Measurements from ENCODE around the gene PNKD. TPM values are rescaled to one million over a fixed set of nuclear protein-coding genes. Genes with fewer than 3 reads are reported as not detected.

PNKD gene
- total and polyA plus RNA-seq, 2 of the 8 experiments (the other 6 are each of a cell fraction or from before 2014, with no cell fraction given), result 43.9 to 65.4 TPM

DNA sequence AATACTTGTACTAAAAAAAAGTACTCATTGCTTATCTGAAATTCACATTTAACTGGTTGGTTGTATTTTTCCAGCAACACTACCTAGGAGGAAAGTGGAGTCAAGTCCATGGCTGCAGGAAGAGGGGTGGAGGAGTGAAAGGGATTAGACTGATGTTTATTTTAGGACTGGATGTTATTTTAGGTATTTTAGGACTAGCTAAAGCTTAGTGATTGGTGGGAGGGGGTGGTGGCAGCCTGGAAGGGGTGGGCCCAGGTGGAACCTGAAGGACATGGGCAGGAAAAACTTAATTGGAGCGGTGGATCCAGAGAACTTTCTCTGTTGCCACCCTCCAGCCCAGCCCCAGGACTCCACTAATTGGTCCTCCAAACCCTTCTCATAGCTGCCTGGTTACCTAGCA is 25.9 kb downstream of the PNKD start:
- Histone ChIP-seq H2AFZ (ENCODE audit: low read length) (no peak overlapping the region), H2BK12ac (ENCODE audit: low read depth, low read length) (no peak overlapping the region), H3K9me3 (ENCODE audit: insufficient read depth in 2 of 2, low read depth in 1 of 2, low read length in 1 of 2) (no peaks in the 10 kb centered on the region), H3K4me3 (ENCODE audit: extremely low read depth in 1 of 4, insufficient read depth in 2 of 4, low read depth in 3 of 4, low read length in 4 of 4) (no peak overlapping the region), H2BK20ac (ENCODE audit: low read length) (no peak overlapping the region), H3K4me2 (ENCODE audit: insufficient read depth in 1 of 2, low read depth in 2 of 2, low read length in 2 of 2) (no peak overlapping the region), H4K91ac (replicated peaks; ENCODE audit: insufficient read length, low read length) (no peak overlapping the region), H3K27me3 (replicated peaks in 1 of 4; ENCODE audit: control insufficient read depth in 3 of 4, extremely low read depth in 1 of 4, insufficient read depth in 3 of 4, low read length in 3 of 4) (no peaks in the 10 kb centered on the region), H3K14ac (ENCODE audit: insufficient read length) (no peak overlapping the region), H3K23me2 (ENCODE audit: low read depth, low read length) (peaks cover 5% of the 10 kb centered on the region; the same call in 1 of the 2 replicates), H3K9ac (replicated peaks in 1 of 4; ENCODE audit: extremely low read depth in 1 of 4, low read depth in 3 of 4, low read length in 3 of 4) (no peak overlapping the region), H3K4ac (replicated peaks; ENCODE audit: insufficient read length, low read depth, low read length) (no peak overlapping the region), H3K79me1 (ENCODE audit: low read depth, low read length) (no peaks in the 10 kb centered on the region), H3K79me2 (ENCODE audit: control insufficient read depth in 1 of 2, insufficient read depth in 2 of 2, low read length in 2 of 2) (no peaks in the 10 kb centered on the region), H2BK5ac (ENCODE audit: low read depth, low read length) (no peak overlapping the region), H4K8ac (ENCODE audit: extremely low read depth, insufficient read depth, low read length) (no peak overlapping the region), H4K5ac (ENCODE audit: insufficient read length, low read depth, low read length) (no peak overlapping the region), H2BK15ac (ENCODE audit: low read length) (no peak overlapping the region), H3K27ac (ENCODE audit: low read depth, low read length) (no peak overlapping the region), H3K4me1 (replicated peaks in 1 of 4; ENCODE audit: control insufficient read depth in 3 of 4, insufficient read depth in 4 of 4, low read length in 3 of 4) (peaks cover 0 to 9% (median 4%) of the 10 kb centered on the region in 4 experiments; a peak in 6 of 7 replicates), H4K20me1 (replicated peaks in 1 of 2; ENCODE audit: control insufficient read depth in 1 of 2, insufficient read depth in 2 of 2, low read length in 2 of 2) (no peaks in the 10 kb centered on the region), H3K18ac (ENCODE audit: extremely low read depth, low read length) (no peak overlapping the region), H3K56ac (replicated peaks; ENCODE audit: insufficient read length, low read depth, low read length) (no peak overlapping the region), H3K23ac (ENCODE audit: insufficient read length) (no peak overlapping the region), H2AK5ac (ENCODE audit: low read depth, low read length) (no peak overlapping the region), H3K36me3 (ENCODE audit: control insufficient read depth in 2 of 4, insufficient read depth in 4 of 4, low read length in 3 of 4) (no peaks in the 10 kb centered on the region), H2BK120ac (replicated peaks; ENCODE audit: low read depth, low read length) (no peak overlapping the region)
- DNase-seq (ENCODE audit: low read depth in 1 of 2, low spot score in 2 of 2) (no peak), FAIRE-seq (no peak)
- ChIA-PET CTCF (ENCODE audit: partially characterized antibody) (interaction anchor here (0.7 to 12.1 kb wide), 12 partner anchors 21 to 1362 kb away, joined by 3 to 192 read pairs (median 4); partner anchors contain the start of genes CATIP and CTDSP1), POLR2A (ENCODE audit: partially characterized antibody) (interaction anchor here (1.4 to 2.0 kb wide), 2 partner anchors 62 to 71 kb away, joined by 3 to 4 read pairs; no protein-coding TSS in a partner anchor)
- WGBS, 2 experiments (ENCODE audit: extremely low coverage in 1 of 2, insufficient coverage in 1 of 2, insufficient read length in 1 of 2, insufficient replicate concordance in 2 of 2, low coverage in 1 of 2, low lambda C conversion rate in 2 of 2, missing lambda C conversion rate in 1 of 2), result 100% methylated on average over 1 of the region's 1 CpG; no CpG with 5 or more reads in 1 of the 2 experiments
- TF ChIP-seq CREB1 (IDR thresholded peaks at IDR 0.05) (no peak), EZH2 (IDR thresholded peaks at IDR 0.05; ENCODE audit: low read depth, low read length, severe bottlenecking) (no peak), SIN3A (conservative IDR thresholded peaks at IDR 0.05 in 1 of 2, IDR thresholded peaks at IDR 0.05 in 1 of 2; ENCODE audit: low read depth in 1 of 2, low read length in 2 of 2) (no peak), KDM1A (IDR thresholded peaks at IDR 0.05; ENCODE audit: borderline replicate concordance, low read length) (no peak), TAF1 (IDR thresholded peaks at IDR 0.05; ENCODE audit: low read depth, low read length) (no peak), TBP (IDR thresholded peaks at IDR 0.05; ENCODE audit: low read depth, low read length) (no peak), SRF (IDR thresholded peaks at IDR 0.05; ENCODE audit: low read depth, low read length) (no peak), SP4 (IDR thresholded peaks at IDR 0.05; ENCODE audit: low read length) (no peak), SIRT6 (IDR thresholded peaks at IDR 0.05; ENCODE audit: low read length) (no peak), MAFK (IDR thresholded peaks at IDR 0.05; ENCODE audit: low read depth, low read length) (no peak), CEBPB (IDR thresholded peaks at IDR 0.05; ENCODE audit: low read depth, low read length) (no peak), SP2 (IDR thresholded peaks at IDR 0.05; ENCODE audit: low read length) (no peak)
